ENCODE results near the gene ZBED5.
A peak's percentile ranks its signal among the peaks of the same experiment; 100 is the strongest.

The ZBED5 gene

GRCh38 chr11:10878408-10879214 is 20.8 kb upstream of the ZBED5 start:
- DNase-seq (ENCODE audit: low read depth), result no peak

GRCh38 chr11:10876158-10876557 is 18.3 kb upstream of the ZBED5 start:
- DNase-seq (ENCODE audit: low read depth), result no peak

- DNase-seq (ENCODE audit: low read depth), result no peak
These were observed 17.7 kb upstream of the ZBED5 start for GRCh38 chr11:10875430-10876021.

- DNase-seq (ENCODE audit: low read depth), result no peak
These were observed 14.2 kb upstream of the ZBED5 start for GRCh38 chr11:10872097-10872496.

GRCh38 chr11:10868352-10868751 is 10.5 kb upstream of the ZBED5 start:
- DNase-seq (ENCODE audit: low read depth), result no peak

- no peak for DNase-seq (ENCODE audit: low read depth)
These were observed 9.1 kb upstream of the ZBED5 start for GRCh38 chr11:10866893-10867331.

- DNase-seq (ENCODE audit: low read depth), result no peak
These were observed 8.0 kb upstream of the ZBED5 start for GRCh38 chr11:10865837-10866270.

GRCh38 chr11:10864688-10865087 is 6.8 kb upstream of the ZBED5 start:
- DNase-seq (ENCODE audit: low read depth), result no peak

- no peak for DNase-seq (ENCODE audit: low read depth)
These were observed 4.6 kb upstream of the ZBED5 start for GRCh38 chr11:10862446-10862845.

GRCh38 chr11:10861799-10862198 is 3.9 kb upstream of the ZBED5 start:
- DNase-seq (ENCODE audit: low read depth), result no peak

GRCh38 chr11:10861047-10861446 is 3.2 kb upstream of the ZBED5 start:
- no peak for DNase-seq (ENCODE audit: low read depth)

GRCh38 chr11:10858439-10859325 is 829 bp upstream of the ZBED5 start:
- DNase-seq (ENCODE audit: low read depth), result peak; percentile 14

GRCh38 chr11:10857459-10857708 is 469 bp downstream of the ZBED5 start:
- DNase-seq (ENCODE audit: low read depth), result no peak

- DNase-seq (ENCODE audit: low read depth), result no peak
These were observed 979 bp downstream of the ZBED5 start for GRCh38 chr11:10856689-10857458.

GRCh38 chr11:10855295-10855694 is 2.6 kb downstream of the ZBED5 start:
- DNase-seq (ENCODE audit: low read depth), result no peak

- DNase-seq (ENCODE audit: low read depth), result no peak
These were observed 9.6 kb downstream of the ZBED5 start for GRCh38 chr11:10847960-10848860.

GRCh38 chr11:10846660-10847059 is 11.2 kb downstream of the ZBED5 start:
- no peak for DNase-seq (ENCODE audit: low read depth)

GRCh38 chr11:10845589-10845988 is 12.3 kb downstream of the ZBED5 start:
- no peak for DNase-seq (ENCODE audit: low read depth)

GRCh38 chr11:10844796-10845195 is 13.1 kb downstream of the ZBED5 start:
- DNase-seq (ENCODE audit: low read depth), result no peak

- no peak for DNase-seq (ENCODE audit: low read depth)
These were observed 13.5 kb downstream of the ZBED5 start for GRCh38 chr11:10844356-10844755.

GRCh38 chr11:10838881-10839280 is 19.0 kb downstream of the ZBED5 start:
- DNase-seq (ENCODE audit: low read depth), result no peak

Data from stimulated activated CD8-positive, alpha-beta memory T cell treated with anti-CD3 and anti-CD28 coated beads, Interleukin-4, amount 100 ng/mL, for 24 hours (primary cell).